Neuronal stem cell (in vitro differentiated cells): ENCODE measurements around the gene IFIT1B.

Experiments
- DNase-seq: peaks from one replicate; pipeline ENCODE4 v3.0.0-alpha.2; 2013; ENCODE audit warnings: low spot score
- H2AFZ ChIP-seq: one replicate; pipeline ENCODE4 v1.6.1; 2013; ENCODE audit warnings: mild to moderate bottlenecking, low read length, inconsistent platforms
- H2AK5ac ChIP-seq: 2 replicates; pipeline ENCODE4 v1.6.1; 2013; ENCODE audit warnings: low read depth, mild to moderate bottlenecking, inconsistent platforms, low read length, moderate library complexity, mixed read lengths
- H2BK120ac ChIP-seq: 2 replicates; pipeline ENCODE4 v1.6.1; 2013; ENCODE audit warnings: low read depth, mild to moderate bottlenecking, inconsistent platforms, low read length, moderate library complexity, mixed read lengths
- H2BK12ac ChIP-seq: one replicate; pipeline ENCODE4 v1.6.1; 2013; ENCODE audit warnings: low read length, inconsistent platforms
- H2BK15ac ChIP-seq: 2 replicates; pipeline ENCODE4 v1.6.1; 2013; ENCODE audit warnings: mild to moderate bottlenecking, low read length, inconsistent platforms, mixed read lengths
- H2BK5ac ChIP-seq: one replicate; pipeline ENCODE4 v1.6.1; 2013; ENCODE audit warnings: inconsistent platforms, mild to moderate bottlenecking, low read length, moderate library complexity
- H3K14ac ChIP-seq: one replicate; pipeline ENCODE4 v1.6.1; 2013; ENCODE audit warnings: low read length, inconsistent platforms
- H3K18ac ChIP-seq: 2 replicates; pipeline ENCODE4 v1.6.1; 2013; ENCODE audit warnings: low read length, inconsistent platforms
- H3K23ac ChIP-seq: 2 replicates; pipeline ENCODE4 v1.6.1; 2013; ENCODE audit warnings: low read depth, mild to moderate bottlenecking, mixed read lengths, low read length, inconsistent platforms; ENCODE audit not compliant: poor library complexity
- H3K27ac ChIP-seq: replicated peaks from 3 replicates; pipeline ENCODE4 v1.5.1; 2013; ENCODE audit warnings: low read length, inconsistent platforms
- H3K27me3 ChIP-seq, 3 experiments: 2 replicates each; pipeline ENCODE4 v1.6.1; 2013; ENCODE audit warnings: low read length in 3 of 3, mild to moderate bottlenecking in 2 of 3, inconsistent platforms in 1 of 3, low read depth in 1 of 3, mixed read lengths in 1 of 3, moderate library complexity in 1 of 3; ENCODE audit not compliant: control insufficient read depth in 3 of 3, insufficient read depth in 3 of 3
- H3K36me3 ChIP-seq, 2 donors: replicated peaks in 1 of 2; 2 replicates each; pipeline ENCODE4 v1.6.1; 2013; ENCODE audit warnings: low read length in 2 of 2; ENCODE audit not compliant: control insufficient read depth in 2 of 2, insufficient read depth in 2 of 2
- H3K4ac ChIP-seq: 2 replicates; pipeline ENCODE4 v1.6.1; 2013; ENCODE audit warnings: inconsistent platforms, mild to moderate bottlenecking, low read length, moderate library complexity
- H3K4me1 ChIP-seq, 2 donors: 1 replicate in 1 of 2; 2 replicates in 1 of 2; pipeline ENCODE4 v1.6.1; 2013; ENCODE audit warnings: low read length in 2 of 2, low read depth in 1 of 2; ENCODE audit not compliant: control insufficient read depth in 2 of 2, insufficient read depth in 1 of 2
- H3K4me2 ChIP-seq: one replicate; pipeline ENCODE4 v1.6.1; 2013; ENCODE audit warnings: mild to moderate bottlenecking, low read length, inconsistent platforms; ENCODE audit not compliant: insufficient read depth, poor library complexity, severe bottlenecking
- H3K4me3 ChIP-seq, 2 donors: 2 replicates each; pipeline ENCODE4 v1.5.1; 2013; ENCODE audit warnings: low read length in 2 of 2, mild to moderate bottlenecking in 2 of 2, inconsistent platforms in 1 of 2, moderate library complexity in 1 of 2
- H3K79me1 ChIP-seq: one replicate; pipeline ENCODE4 v1.6.1; 2013; ENCODE audit warnings: low read depth, mild to moderate bottlenecking, inconsistent platforms, low read length, moderate library complexity
- H3K9ac ChIP-seq: one replicate; pipeline ENCODE4 v1.6.1; 2013; ENCODE audit warnings: mild to moderate bottlenecking, low read depth, low read length, inconsistent platforms; ENCODE audit not compliant: poor library complexity
- H3K9me3 ChIP-seq, 2 donors: replicated peaks in 1 of 2; 2 replicates each; pipeline versions ENCODE3 to v1.6.1; 2013; ENCODE audit warnings: low read length in 2 of 2, mild to moderate bottlenecking in 2 of 2, inconsistent platforms in 1 of 2, low read depth in 1 of 2, mixed read lengths in 1 of 2, moderate library complexity in 1 of 2; ENCODE audit not compliant: control insufficient read depth in 2 of 2, insufficient read depth in 1 of 2
- H4K8ac ChIP-seq: one replicate; pipeline ENCODE4 v1.6.1; 2013; ENCODE audit warnings: low read depth, mild to moderate bottlenecking, inconsistent platforms, low read length, moderate library complexity
- H4K91ac ChIP-seq: one replicate; pipeline ENCODE4 v1.6.1; 2013; ENCODE audit warnings: low read length, low read depth, mild to moderate bottlenecking, inconsistent platforms; ENCODE audit not compliant: poor library complexity
- WGBS, 2 donors: extraction: QIAGEN DNeasy Blood & Tissue Kit; methylation state at CpG; one replicate each; pipeline ENCODE4 v1.1.7; 2013; ENCODE audit warnings: missing lambda C conversion rate in 2 of 2, mixed read lengths in 1 of 2; ENCODE audit not compliant: insufficient read length in 2 of 2, insufficient replicate concordance in 1 of 2; ENCODE audit errors: extremely low coverage in 2 of 2; 5-methylcytosine and 5-hydroxymethylcytosine counted together

IFIT1B gene

DNA sequence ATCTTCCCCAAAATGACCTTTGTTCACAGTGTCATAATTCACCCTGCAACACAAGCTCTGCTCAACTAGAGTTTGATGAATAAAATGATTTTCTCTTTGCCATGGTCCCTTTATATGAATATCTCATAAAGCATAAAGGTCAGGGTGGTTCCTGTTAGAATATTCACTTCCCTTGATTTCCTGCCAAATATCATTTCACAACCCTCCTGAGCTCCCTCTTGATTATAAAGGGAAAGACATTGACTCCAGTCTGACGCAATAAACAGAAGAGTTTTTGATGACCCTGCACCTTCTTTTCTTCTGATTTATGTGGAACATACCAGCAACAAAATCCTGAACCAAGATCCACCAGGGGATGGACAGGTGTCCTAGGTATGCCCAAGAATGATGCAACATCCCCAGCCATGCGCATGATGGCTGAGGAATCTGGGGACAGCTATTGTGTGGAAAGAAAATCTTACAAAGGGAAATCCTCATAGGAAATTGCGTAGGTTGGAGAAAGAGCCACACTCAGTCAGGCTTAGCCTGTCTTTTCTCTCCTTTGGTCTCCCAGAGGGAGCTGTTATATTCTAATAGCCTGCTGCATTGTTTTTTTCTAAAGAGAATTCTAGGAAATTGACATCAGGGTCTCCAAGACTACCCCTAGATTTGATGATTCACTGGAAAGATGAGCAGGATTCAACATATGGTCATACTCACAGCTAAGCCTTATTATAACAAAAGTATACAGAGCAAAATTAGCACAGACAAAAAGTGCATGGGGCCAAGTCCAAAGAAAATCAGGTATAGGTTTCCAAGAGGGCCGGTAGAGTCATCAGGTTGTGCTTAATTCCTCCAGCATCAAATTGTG, 31.2 kb upstream of the IFIT1B start:
- Histone ChIP-seq H2AK5ac (no peak overlapping the region), H3K27ac (peak overlapping the region; percentile 47), H3K9ac (no peak overlapping the region), H3K9me3 (no peaks in the 10 kb centered on the region), H3K4me3 (no peak overlapping the region), H2BK120ac (no peak overlapping the region), H3K4me2 (no peak overlapping the region), H2BK12ac (no peak overlapping the region), H3K4ac (no peak overlapping the region), H2BK5ac (no peak overlapping the region), H2BK15ac (no peak overlapping the region), H4K8ac (no peak overlapping the region), H3K14ac (no peak overlapping the region), H3K79me1 (no peaks in the 10 kb centered on the region), H3K27me3 (no peaks in the 10 kb centered on the region), H3K23ac (no peak overlapping the region), H3K4me1 (peaks cover 30 to 57% of the 10 kb centered on the region in 2 donors), H4K91ac (no peak overlapping the region), H2AFZ (peak overlapping the region; percentile 3), H3K18ac (no peak overlapping the region), H3K36me3 (no peaks in the 10 kb centered on the region)
- no CpG with 5 or more reads among the region's 4 CpGs for WGBS, 2 donors
- no peak for DNase-seq

DNA sequence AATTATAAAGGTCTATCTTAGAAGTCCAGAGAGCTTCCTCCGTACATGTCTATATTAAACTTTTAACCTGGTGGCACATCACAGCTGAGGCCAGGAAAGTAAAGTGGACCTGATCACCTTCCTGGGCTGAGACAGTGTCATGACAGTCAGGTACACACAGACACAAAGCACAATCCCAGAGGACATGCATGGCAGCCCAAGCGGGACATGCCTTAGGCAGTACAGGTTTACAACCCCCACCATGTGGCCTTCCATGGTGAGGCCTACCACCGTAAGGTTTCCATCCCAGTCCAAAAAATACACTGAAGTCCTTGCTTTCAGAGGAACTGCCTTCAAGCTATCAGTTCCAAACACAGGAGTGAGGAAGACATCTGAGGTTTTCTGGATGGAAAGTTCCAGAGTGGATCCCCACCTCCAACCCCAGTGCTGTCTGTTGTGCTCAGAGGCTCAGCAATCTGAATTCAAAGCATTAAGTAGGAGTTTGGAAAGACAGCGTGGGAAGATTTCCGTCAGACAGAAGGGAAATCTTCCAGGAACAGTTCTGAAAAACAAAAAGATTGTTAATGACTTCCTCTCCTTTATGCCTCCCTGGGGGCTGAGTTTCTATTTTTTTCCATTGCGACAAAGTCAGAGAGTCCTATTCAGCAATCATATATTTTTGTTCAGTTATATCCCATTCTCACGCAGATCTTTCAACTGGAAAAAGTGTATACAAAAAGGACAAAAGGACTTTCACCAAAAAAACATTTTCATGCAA, 30.0 kb upstream of the IFIT1B start:
- Histone ChIP-seq H4K91ac (no peak overlapping the region), H3K9me3 (no peaks in the 10 kb centered on the region), H3K23ac (no peak overlapping the region), H3K79me1 (no peaks in the 10 kb centered on the region), H2BK15ac (no peak overlapping the region), H3K27ac (peak overlapping the region; percentile 66), H3K36me3 (no peaks in the 10 kb centered on the region), H2AFZ (peak overlapping the region; percentile 22), H2AK5ac (no peak overlapping the region), H3K4me2 (no peak overlapping the region), H3K14ac (no peak overlapping the region), H3K4me3 (no peak overlapping the region), H2BK120ac (no peak overlapping the region), H3K18ac (peak overlapping the region; percentile 6), H2BK12ac (no peak overlapping the region), H3K4ac (no peak overlapping the region), H3K4me1 (peaks cover 30 to 59% of the 10 kb centered on the region in 2 donors), H3K9ac (no peak overlapping the region), H2BK5ac (no peak overlapping the region), H3K27me3 (no peaks in the 10 kb centered on the region), H4K8ac (no peak overlapping the region)
- WGBS, 2 donors, result no CpG with 5 or more reads among the region's 7 CpGs
- no peak for DNase-seq

DNA sequence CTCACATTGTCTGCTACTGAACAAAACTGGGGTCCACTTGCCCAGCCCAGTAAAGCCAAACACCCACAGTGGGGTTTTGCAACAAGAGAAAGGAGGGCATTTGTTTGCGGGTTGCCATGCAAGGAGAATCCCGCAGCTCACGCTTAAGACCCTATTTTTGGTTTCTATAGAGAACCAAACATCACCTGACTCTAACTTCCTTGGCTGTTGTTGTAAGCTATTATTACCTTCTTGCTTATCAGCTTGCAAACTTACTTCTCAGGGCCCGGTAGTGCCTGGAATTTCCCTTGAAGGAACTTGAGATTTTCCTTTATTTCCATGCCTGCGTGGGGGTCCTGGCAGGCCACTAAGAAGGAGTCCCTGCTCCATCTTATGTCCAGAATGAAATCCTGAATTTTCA, 29.4 kb upstream of the IFIT1B start:
- Histone ChIP-seq H2BK120ac (no peak overlapping the region), H2BK12ac (no peak overlapping the region), H2BK15ac (no peak overlapping the region), H3K9ac (no peak overlapping the region), H3K14ac (no peak overlapping the region), H3K4me3 (no peak overlapping the region), H2AFZ (peak overlapping the region; percentile 21), H3K4me1 (peaks cover 25 to 56% of the 10 kb centered on the region in 2 donors), H3K27me3 (no peaks in the 10 kb centered on the region), H3K9me3 (no peaks in the 10 kb centered on the region), H3K27ac (peak overlapping the region; percentile 66), H4K91ac (no peak overlapping the region), H3K79me1 (no peaks in the 10 kb centered on the region), H3K23ac (no peak overlapping the region), H2AK5ac (no peak overlapping the region), H3K18ac (no peak overlapping the region), H3K4ac (no peak overlapping the region), H2BK5ac (no peak overlapping the region), H3K36me3 (no peaks in the 10 kb centered on the region), H4K8ac (no peak overlapping the region), H3K4me2 (no peak overlapping the region)
- DNase-seq, result no peak
- WGBS, 2 donors, result no CpG with 5 or more reads among the region's 5 CpGs

DNA sequence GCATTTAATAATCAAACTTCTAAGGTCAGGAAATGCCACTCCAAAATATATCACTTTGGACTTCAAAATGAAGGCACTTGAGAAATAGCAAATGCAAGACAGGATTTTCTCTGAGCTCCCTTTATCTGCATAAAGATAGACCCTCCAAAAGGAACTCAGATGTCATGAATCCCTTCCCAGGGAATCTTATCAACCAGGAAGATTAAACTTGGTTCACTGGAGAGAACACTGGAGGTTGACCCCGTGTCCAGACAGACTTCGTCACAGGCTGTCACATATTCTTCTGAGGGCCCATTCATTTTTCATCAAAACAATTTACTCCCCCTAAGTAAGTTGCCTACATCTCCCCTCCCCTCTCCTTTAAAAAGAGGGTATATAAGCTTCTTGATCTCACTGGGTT, 28.9 kb upstream of the IFIT1B start:
- H2BK12ac ChIP-seq, result no peak overlapping the region
- no peak overlapping the region for H3K4me3 ChIP-seq
- H3K4me1 ChIP-seq, result peaks cover 24 to 52% of the 10 kb centered on the region in 2 donors

More for the DNA sequence above, 28.9 kb upstream of the IFIT1B start:
- H3K4ac ChIP-seq, result no peak overlapping the region
- H2BK15ac ChIP-seq, result no peak overlapping the region
- no peaks in the 10 kb centered on the region for H3K27me3 ChIP-seq
- H3K18ac ChIP-seq, result no peak overlapping the region
- no peaks in the 10 kb centered on the region for H3K36me3 ChIP-seq
- H4K91ac ChIP-seq, result no peak overlapping the region
- H3K14ac ChIP-seq, result no peak overlapping the region
- H2BK120ac ChIP-seq, result no peak overlapping the region
- H2AFZ ChIP-seq, result no peak overlapping the region
- H3K79me1 ChIP-seq, result no peaks in the 10 kb centered on the region
- H3K9me3 ChIP-seq, result no peaks in the 10 kb centered on the region
- no peak overlapping the region for H2BK5ac ChIP-seq
- no peak overlapping the region for H4K8ac ChIP-seq
- WGBS, 2 donors, result no CpG with 5 or more reads among the region's 2 CpGs
- no peak for DNase-seq
- no peak overlapping the region for H2AK5ac ChIP-seq
- no peak overlapping the region for H3K4me2 ChIP-seq
- H3K23ac ChIP-seq, result no peak overlapping the region
- H3K9ac ChIP-seq, result no peak overlapping the region
- H3K27ac ChIP-seq, result peak overlapping the region; percentile 37
